Astrocyte (in vitro differentiated cells and primary cell): ENCODE measurements around the gene PLK2. TPM values are rescaled to one million over a fixed set of nuclear protein-coding genes. Genes with fewer than 3 reads are reported as not detected.

Source experiments
- DNase-seq: peaks from one replicate; pipeline ENCODE4 v3.0.0-alpha.2; 2010; ENCODE audit warnings: low read depth
- FAIRE-seq: peaks from 2 replicates; lab custom pipeline; 2011; peaks lifted over from hg19 to GRCh38; lab: Jason Lieb, UNC
- H2AFZ ChIP-seq: 2 replicates; pipeline ENCODE4 v1.6.0; 2012; ENCODE audit warnings: low read depth, low read length, inconsistent platforms
- H3K27ac ChIP-seq: 2 replicates; pipeline ENCODE4 v1.5.1; 2011; ENCODE audit warnings: low read depth, low read length, inconsistent platforms
- H3K27me3 ChIP-seq: 2 replicates; pipeline ENCODE4 v1.6.0; 2011; ENCODE audit warnings: low read length, inconsistent platforms; ENCODE audit not compliant: insufficient read depth
- H3K36me3 ChIP-seq: 2 replicates; pipeline ENCODE4 v1.5.1; 2011; ENCODE audit warnings: low read length, inconsistent platforms; ENCODE audit not compliant: insufficient read depth
- H3K4me1 ChIP-seq: 2 replicates; pipeline ENCODE4 v1.5.1; 2011; ENCODE audit warnings: low read length, inconsistent platforms; ENCODE audit not compliant: insufficient read depth
- H3K4me2 ChIP-seq: 2 replicates; pipeline ENCODE4 v1.6.0; 2012; ENCODE audit warnings: low read length, inconsistent platforms
- H3K4me3 ChIP-seq: 2 replicates; pipeline ENCODE4 v1.5.1; 2011; ENCODE audit warnings: low read depth, mild to moderate bottlenecking, low read length, inconsistent platforms; ENCODE audit not compliant: insufficient read depth
- H3K79me2 ChIP-seq: 2 replicates; pipeline ENCODE4 v1.6.0; 2012; ENCODE audit warnings: mild to moderate bottlenecking, low read length, inconsistent platforms; ENCODE audit not compliant: insufficient read depth
- H3K9ac ChIP-seq: 2 replicates; pipeline ENCODE4 v1.6.0; 2012; ENCODE audit warnings: mild to moderate bottlenecking, low read length, inconsistent platforms
- H3K9me3 ChIP-seq: 2 replicates; pipeline ENCODE4 v1.5.1; 2012; ENCODE audit warnings: low read depth, mild to moderate bottlenecking, low read length, inconsistent platforms; ENCODE audit not compliant: insufficient read depth
- H4K20me1 ChIP-seq: 2 replicates; pipeline ENCODE4 v1.6.0; 2012; ENCODE audit warnings: low read length, inconsistent platforms; ENCODE audit not compliant: insufficient read depth
- H3K27ac Mint-ChIP-seq: one replicate; pipeline ENCODE4 v1.8.0; 2021; ENCODE audit warnings: mild to moderate bottlenecking, mixed read lengths; ENCODE audit not compliant: unreplicated experiment
- H3K27me3 Mint-ChIP-seq: one replicate; pipeline ENCODE4 v1.8.0; 2021; ENCODE audit warnings: low read depth, mixed read lengths; ENCODE audit not compliant: unreplicated experiment
- H3K36me3 Mint-ChIP-seq: one replicate; pipeline ENCODE4 v1.8.0; 2021; ENCODE audit warnings: low read depth, mixed read lengths; ENCODE audit not compliant: unreplicated experiment
- H3K4me1 Mint-ChIP-seq: one replicate; pipeline ENCODE4 v1.8.0; 2021; ENCODE audit warnings: low read depth, mixed read lengths; ENCODE audit not compliant: unreplicated experiment
- H3K4me3 Mint-ChIP-seq: one replicate; pipeline ENCODE4 v1.8.0; 2021; ENCODE audit warnings: mild to moderate bottlenecking, moderate library complexity, mixed read lengths; ENCODE audit not compliant: unreplicated experiment
- H3K9me3 Mint-ChIP-seq: one replicate; pipeline ENCODE4 v1.8.0; 2021; ENCODE audit warnings: mild to moderate bottlenecking, mixed read lengths; ENCODE audit not compliant: unreplicated experiment
- CTCF ChIP-seq: IDR thresholded peaks from 2 replicates; pipeline ENCODE4 v1.5.1; 2011; ENCODE audit warnings: low read depth, mild to moderate bottlenecking, inconsistent platforms, low read length, moderate library complexity; ENCODE audit not compliant: insufficient read depth
- EZH2 ChIP-seq: IDR thresholded peaks from 2 replicates; pipeline ENCODE4 v1.6.1; 2012; ENCODE audit warnings: mild to moderate bottlenecking, low read length, inconsistent platforms; ENCODE audit not compliant: insufficient read depth
- total RNA-seq: library from RNA; stranded (reverse); gene quantifications from 2 replicates; pipeline ENCODE4 v1.2.1, GENCODE V29; 2021

PLK2 gene
- total RNA-seq, 1 donor from 2014 or later = 368 TPM

GRCh38 chr5:58456486-58456885, 3.4 kb downstream of the PLK2 start:
- H2AFZ ChIP-seq = no peak overlapping the region
- Mint-ChIP-seq H3K27me3 (no peaks in the 10 kb centered on the region), H3K4me1 (peaks cover 40% of the 10 kb centered on the region), H3K27ac (peak overlapping the region; percentile 88), H3K4me3 (peak overlapping the region; percentile 97), H3K36me3 (peaks cover 47% of the 10 kb centered on the region), H3K9me3 (peaks cover 2% of the 10 kb centered on the region)
- H3K9ac ChIP-seq = peak overlapping the region; percentile 99
- H3K36me3 ChIP-seq = peaks cover 61% of the 10 kb centered on the region
- DNase-seq (no peak), FAIRE-seq (no peak)
- H3K4me1 ChIP-seq = peaks cover 24% of the 10 kb centered on the region
- H3K27ac ChIP-seq = peak overlapping the region; percentile 94
- H4K20me1 ChIP-seq = peaks cover 73% of the 10 kb centered on the region
- no peaks in the 10 kb centered on the region for H3K9me3 ChIP-seq
- H3K27me3 ChIP-seq = no peaks in the 10 kb centered on the region
- H3K79me2 ChIP-seq = peaks cover 72% of the 10 kb centered on the region
- peak overlapping the region; percentile 90 for H3K4me2 ChIP-seq
- TF ChIP-seq EZH2 = no peak
- TF ChIP-seq CTCF = no peak
- H3K4me3 ChIP-seq = peak overlapping the region; percentile 97

- Histone ChIP-seq H3K79me2 (peaks cover 72% of the 10 kb centered on the region), H3K4me2 (peak overlapping the region; percentile 90)
These were observed 3.9 kb downstream of the PLK2 start for GRCh38 chr5:58456026-58456425.

More at GRCh38 chr5:58456026-58456425, 3.9 kb downstream of the PLK2 start:
- no peaks in the 10 kb centered on the region for H3K27me3 ChIP-seq
- no peak for TF ChIP-seq CTCF
- no peak for TF ChIP-seq EZH2
- peaks cover 47% of the 10 kb centered on the region for H3K36me3 Mint-ChIP-seq
- DNase-seq (peak; percentile 67), FAIRE-seq (no peak)
- peaks cover 73% of the 10 kb centered on the region for H4K20me1 ChIP-seq
- H3K4me1 ChIP-seq = peaks cover 22% of the 10 kb centered on the region
- H3K27ac Mint-ChIP-seq = peak overlapping the region; percentile 88
- peaks cover 37% of the 10 kb centered on the region for H3K4me1 Mint-ChIP-seq
- peak overlapping the region; percentile 94 for H3K27ac ChIP-seq
- no peaks in the 10 kb centered on the region for H3K27me3 Mint-ChIP-seq
- peak overlapping the region; percentile 97 for H3K4me3 ChIP-seq
- peaks cover 61% of the 10 kb centered on the region for H3K36me3 ChIP-seq
- no peak overlapping the region for H2AFZ ChIP-seq
- peak overlapping the region; percentile 97 for H3K4me3 Mint-ChIP-seq
- H3K9me3 ChIP-seq = no peaks in the 10 kb centered on the region
- H3K9ac ChIP-seq = peak overlapping the region; percentile 99
- peaks cover 2% of the 10 kb centered on the region for H3K9me3 Mint-ChIP-seq
